OCI-LY7 (cell line): ENCODE results near the gene PPM1N. TPM values are rescaled to one million over a fixed set of nuclear protein-coding genes. Genes with fewer than 3 reads are reported as not detected.

Experiments used
- total RNA-seq, 2 experiments: library from RNA; depleted of rRNA in 1 of 2; stranded (reverse); fragments of >200 nt in 1 of 2; shearing (Covaris generic) in 1 of 2; gene quantifications; 2 replicates each; pipeline ENCODE4 v1.2.3, GENCODE V29; 2014 to 2022

Gene PPM1N
- total RNA-seq, 2 experiments from 2014 or later, result 1.6 to 2.8 TPM

Other genes with a start within 250 kb of the PPM1N start
- 10.4 and 14.2 TPM in 2 replicates for gene MARK4, start 247.2 kb upstream of the PPM1N start, total RNA-seq (2014; rRNA removed; shearing (Covaris generic))
- 24.5 and 25.6 TPM in 2 replicates for gene MARK4, start 247.2 kb upstream of the PPM1N start, total RNA-seq (2022)
- gene CKM, start 175.6 kb upstream of the PPM1N start, total RNA-seq (2014; rRNA removed; shearing (Covaris generic)), result not detected in 2 replicates
- gene CKM, start 175.6 kb upstream of the PPM1N start, total RNA-seq (2022), result not detected in 2 replicates
- gene KLC3, start 157.7 kb upstream of the PPM1N start, total RNA-seq (2014; rRNA removed; shearing (Covaris generic)), result not detected in 2 replicates
- gene KLC3, start 157.7 kb upstream of the PPM1N start, total RNA-seq (2022), result not detected in 2 replicates
- gene ERCC2, start 127.9 kb upstream of the PPM1N start, total RNA-seq (2014; rRNA removed; shearing (Covaris generic)), result 12.8 and 21.0 TPM in 2 replicates
- 24.4 and 30.8 TPM in 2 replicates for gene ERCC2, start 127.9 kb upstream of the PPM1N start, total RNA-seq (2022)
- gene PPP1R13L, start 93.4 kb upstream of the PPM1N start, total RNA-seq (2014; rRNA removed; shearing (Covaris generic)), result 5.3 and 7.8 TPM in 2 replicates
- 15.5 and 17.4 TPM in 2 replicates for gene PPP1R13L, start 93.4 kb upstream of the PPM1N start, total RNA-seq (2022)
- 16.3 and 28.0 TPM in 2 replicates for gene POLR1G, start 91.8 kb upstream of the PPM1N start, total RNA-seq (2014; rRNA removed; shearing (Covaris generic))
- gene POLR1G, start 91.8 kb upstream of the PPM1N start, total RNA-seq (2022), result 8.8 and 10.8 TPM in 2 replicates
- gene ERCC1, start 74.5 kb upstream of the PPM1N start, total RNA-seq (2014; rRNA removed; shearing (Covaris generic)), result 125 and 126 TPM in 2 replicates
- 46.2 and 59.4 TPM in 2 replicates for gene ERCC1, start 74.5 kb upstream of the PPM1N start, total RNA-seq (2022)
- gene FOSB, start 30.4 kb upstream of the PPM1N start, total RNA-seq (2014; rRNA removed; shearing (Covaris generic)), result 1.2 and 2.3 TPM in 2 replicates
- gene FOSB, start 30.4 kb upstream of the PPM1N start, total RNA-seq (2022), result 2.1 and 2.4 TPM in 2 replicates
- gene RTN2, start 1.4 kb upstream of the PPM1N start, total RNA-seq (2014; rRNA removed; shearing (Covaris generic)), result 1.5 and 8.6 TPM in 2 replicates
- 7.6 and 9.1 TPM in 2 replicates for gene RTN2, start 1.4 kb upstream of the PPM1N start, total RNA-seq (2022)
- gene VASP, start 9.0 kb downstream of the PPM1N start, total RNA-seq (2014; rRNA removed; shearing (Covaris generic)), result 37.4 and 62.8 TPM in 2 replicates
- gene VASP, start 9.0 kb downstream of the PPM1N start, total RNA-seq (2022), result 39.6 and 51.6 TPM in 2 replicates
- gene OPA3, start 86.4 kb downstream of the PPM1N start, total RNA-seq (2014; rRNA removed; shearing (Covaris generic)), result 4.4 and 5.8 TPM in 2 replicates
- 10.6 and 12.0 TPM in 2 replicates for gene OPA3, start 86.4 kb downstream of the PPM1N start, total RNA-seq (2022)
- gene GPR4, start 103.8 kb downstream of the PPM1N start, total RNA-seq (2014; rRNA removed; shearing (Covaris generic)), result 0.38 TPM in 1 of 2 replicates, not detected in the other
- gene GPR4, start 103.8 kb downstream of the PPM1N start, total RNA-seq (2022), result not detected in 2 replicates
- 23.6 and 26.1 TPM in 2 replicates for gene EML2, start 141.0 kb downstream of the PPM1N start, total RNA-seq (2014; rRNA removed; shearing (Covaris generic))
- gene EML2, start 141.0 kb downstream of the PPM1N start, total RNA-seq (2022), result 47.5 and 52.5 TPM in 2 replicates
- 6.6 and 7.9 TPM in 2 replicates for gene GIPR, start 169.8 kb downstream of the PPM1N start, total RNA-seq (2014; rRNA removed; shearing (Covaris generic))
- gene GIPR, start 169.8 kb downstream of the PPM1N start, total RNA-seq (2022), result 23.3 and 24.6 TPM in 2 replicates
- gene SNRPD2, start 193.5 kb downstream of the PPM1N start, total RNA-seq (2014; rRNA removed; shearing (Covaris generic)), result 774 and 848 TPM in 2 replicates
- 518 and 523 TPM in 2 replicates for gene SNRPD2, start 193.5 kb downstream of the PPM1N start, total RNA-seq (2022)
- 15.7 and 24.8 TPM in 2 replicates for gene QPCTL, start 194.2 kb downstream of the PPM1N start, total RNA-seq (2014; rRNA removed; shearing (Covaris generic))
- gene QPCTL, start 194.2 kb downstream of the PPM1N start, total RNA-seq (2022), result 25.1 and 26.3 TPM in 2 replicates
- gene FBXO46, start 232.5 kb downstream of the PPM1N start, total RNA-seq (2014; rRNA removed; shearing (Covaris generic)), result 23.9 and 27.5 TPM in 2 replicates
- gene FBXO46, start 232.5 kb downstream of the PPM1N start, total RNA-seq (2022), result 31.7 and 32.2 TPM in 2 replicates
- gene MEIOSIN, start 235.0 kb downstream of the PPM1N start, total RNA-seq (2014; rRNA removed; shearing (Covaris generic)), result not detected in 2 replicates
- gene MEIOSIN, start 235.0 kb downstream of the PPM1N start, total RNA-seq (2022), result not detected in 2 replicates